Upper lobe of right lung (tissue), 1 donor: ENCODE measurements around the gene GLS. TPM values are rescaled to one million over a fixed set of nuclear protein-coding genes. Genes with fewer than 3 reads are reported as not detected.

Experiments
- ATAC-seq: fragments of 200-7000 bp; cut with Tn5 transposase; one replicate; pipeline ENCODE4 v1.9.1; 2020; ENCODE audit warnings: mild to moderate bottlenecking, moderate library complexity
- DNase-seq: peaks from one replicate; pipeline ENCODE4 v3.0.0-alpha.2; 2020
- H3K27ac ChIP-seq: fragments of 200-600 bp; one replicate; pipeline ENCODE4 v1.8.0; 2022
- H3K27me3 ChIP-seq: fragments of 200-600 bp; one replicate; pipeline ENCODE4 v1.8.0; 2022; ENCODE audit warnings: mild to moderate bottlenecking
- H3K36me3 ChIP-seq: fragments of 200-600 bp; one replicate; pipeline ENCODE4 v1.8.0; 2022
- H3K4me1 ChIP-seq: fragments of 200-600 bp; one replicate; pipeline ENCODE4 v1.8.0; 2022
- H3K4me3 ChIP-seq: fragments of 200-600 bp; one replicate; pipeline ENCODE4 v1.8.0; 2022; ENCODE audit warnings: mild to moderate bottlenecking
- H3K9me3 ChIP-seq: fragments of 200-600 bp; one replicate; pipeline ENCODE4 v1.8.0; 2022
- intact Hi-C: fragments of 100-400 bp; cut with DNase I; formaldehyde crosslinking; loops from one replicate; pipeline ENCODE4 v1.11.0; 2022
- total RNA-seq: library from RNA; stranded (reverse); fragmentation: NEBNext Ultra II Directional; extraction: Animal tissue kit (Norgen Biotek cat#: 25700); gene quantifications from one replicate; pipeline ENCODE4 v1.2.1, GENCODE V29; 2021
- TF ChIP-seq, protein P1 (sequence below): fragments of 200-600 bp; IDR thresholded peaks from one replicate; pipeline ENCODE4 v1.8.0; 2022; ENCODE audit warnings: antibody characterized with exemption
- donor health status: DM: no; HTN: yes; CAD: no; lungs with severe emphysema.

Gene GLS
- total RNA-seq, 1 donor from 2014 or later: 209 TPM

GRCh38 chr2:190981733-190982132 lies 101.1 kb downstream of the GLS start:
- Histone ChIP-seq H3K4me1 (peaks cover 21% of the 10 kb centered on the region), H3K9me3 (no peaks in the 10 kb centered on the region), H3K36me3 (peaks cover 98% of the 10 kb centered on the region), H3K27ac (no peak overlapping the region), H3K27me3 (no peaks in the 10 kb centered on the region), H3K4me3 (no peak overlapping the region)
- ATAC-seq (no peak), DNase-seq (no peak)
- intact Hi-C loops: loop anchor here (10.0 kb wide), 1 partner anchor 47 kb away; no protein-coding TSS in a partner anchor
- TF ChIP-seq, protein P1, sequence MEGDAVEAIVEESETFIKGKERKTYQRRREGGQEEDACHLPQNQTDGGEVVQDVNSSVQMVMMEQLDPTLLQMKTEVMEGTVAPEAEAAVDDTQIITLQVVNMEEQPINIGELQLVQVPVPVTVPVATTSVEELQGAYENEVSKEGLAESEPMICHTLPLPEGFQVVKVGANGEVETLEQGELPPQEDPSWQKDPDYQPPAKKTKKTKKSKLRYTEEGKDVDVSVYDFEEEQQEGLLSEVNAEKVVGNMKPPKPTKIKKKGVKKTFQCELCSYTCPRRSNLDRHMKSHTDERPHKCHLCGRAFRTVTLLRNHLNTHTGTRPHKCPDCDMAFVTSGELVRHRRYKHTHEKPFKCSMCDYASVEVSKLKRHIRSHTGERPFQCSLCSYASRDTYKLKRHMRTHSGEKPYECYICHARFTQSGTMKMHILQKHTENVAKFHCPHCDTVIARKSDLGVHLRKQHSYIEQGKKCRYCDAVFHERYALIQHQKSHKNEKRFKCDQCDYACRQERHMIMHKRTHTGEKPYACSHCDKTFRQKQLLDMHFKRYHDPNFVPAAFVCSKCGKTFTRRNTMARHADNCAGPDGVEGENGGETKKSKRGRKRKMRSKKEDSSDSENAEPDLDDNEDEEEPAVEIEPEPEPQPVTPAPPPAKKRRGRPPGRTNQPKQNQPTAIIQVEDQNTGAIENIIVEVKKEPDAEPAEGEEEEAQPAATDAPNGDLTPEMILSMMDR: no peak

- H3K4me3 ChIP-seq: no peak overlapping the region
- no peaks in the 10 kb centered on the region for H3K9me3 ChIP-seq
- no peak overlapping the region for H3K27ac ChIP-seq
- H3K36me3 ChIP-seq: peaks cover 98% of the 10 kb centered on the region
- H3K4me1 ChIP-seq: peaks cover 21% of the 10 kb centered on the region
- TF ChIP-seq, protein P1: no peak
- no peaks in the 10 kb centered on the region for H3K27me3 ChIP-seq
- DNase-seq (no peak), ATAC-seq (no peak)
- intact Hi-C loops: loop anchor here (10.0 kb wide), 1 partner anchor 48 kb away; no protein-coding TSS in a partner anchor
Measured at GRCh38 chr2:190982262-190983034, 101.8 kb downstream of the GLS start.

DNA sequence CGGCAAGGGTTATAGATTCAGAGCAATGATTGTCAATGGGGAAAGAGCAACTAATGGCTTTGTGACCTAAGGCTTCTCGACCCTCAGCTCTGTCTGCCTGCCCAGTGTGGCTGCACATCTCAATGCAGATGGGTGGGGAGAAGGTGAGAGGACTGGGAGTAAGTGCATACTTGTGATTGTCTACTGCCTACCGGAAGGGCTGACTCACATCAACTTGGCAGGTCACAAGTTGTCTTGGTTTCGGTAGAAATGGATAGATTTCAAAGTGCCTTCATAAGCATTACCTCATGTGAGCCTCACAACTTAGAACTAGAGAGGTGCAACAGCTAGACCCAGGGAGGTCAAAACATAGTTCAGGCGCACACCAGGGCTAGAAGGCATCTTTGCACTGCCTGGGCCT lies 104.0 kb downstream of the GLS start:
- no peaks in the 10 kb centered on the region for H3K9me3 ChIP-seq
- ATAC-seq: peak; percentile 15
- TF ChIP-seq, protein P1: no peak
- peaks cover 15% of the 10 kb centered on the region for H3K4me1 ChIP-seq
- intact Hi-C loops: loop anchor here (10.0 kb wide), 1 partner anchor 50 kb away; no protein-coding TSS in a partner anchor
- no peak for DNase-seq
- no peak overlapping the region for H3K4me3 ChIP-seq
- H3K36me3 ChIP-seq: peaks cover 98% of the 10 kb centered on the region
- no peaks in the 10 kb centered on the region for H3K27me3 ChIP-seq
- no peak overlapping the region for H3K27ac ChIP-seq

DNA sequence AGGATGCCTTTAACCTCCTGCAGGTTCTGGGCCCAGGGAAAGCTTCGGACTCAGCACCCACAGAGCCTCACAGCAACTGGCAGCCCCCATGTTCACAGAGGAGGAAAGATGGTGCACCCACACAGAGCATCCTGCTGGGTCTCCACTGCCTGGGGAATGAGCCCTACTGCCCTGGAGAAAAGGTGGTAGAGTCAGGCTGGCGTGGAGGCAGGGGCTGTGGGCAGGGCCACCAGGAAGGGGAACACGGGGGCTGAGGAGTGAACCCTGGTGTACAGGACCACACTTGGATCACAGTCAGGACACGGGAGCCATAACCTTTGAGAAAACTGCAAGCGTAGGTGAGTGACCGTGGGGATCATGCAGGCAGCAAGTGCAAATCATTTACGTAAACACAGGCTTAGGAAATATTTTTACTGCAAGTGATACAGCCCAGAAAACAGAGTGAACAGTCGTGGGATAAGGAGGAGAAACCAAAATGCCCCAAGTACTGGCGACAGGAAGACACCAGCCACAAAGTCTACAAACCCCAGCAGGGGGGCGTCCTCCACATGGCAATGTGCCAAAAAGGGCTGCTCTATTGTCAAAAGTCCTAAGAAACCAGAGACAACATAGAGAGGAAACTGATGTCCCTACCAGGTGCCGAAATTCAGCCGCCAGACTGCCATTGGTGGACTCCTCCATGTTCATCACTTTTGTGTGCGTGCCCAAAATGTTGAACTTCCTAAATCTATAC lies 105.8 kb downstream of the GLS start:
- no peak for DNase-seq
- H3K27me3 ChIP-seq: no peaks in the 10 kb centered on the region
- H3K9me3 ChIP-seq: no peaks in the 10 kb centered on the region
- H3K4me3 ChIP-seq: no peak overlapping the region
- H3K4me1 ChIP-seq: no peaks in the 10 kb centered on the region
- H3K36me3 ChIP-seq: peaks cover 100% of the 10 kb centered on the region
- H3K27ac ChIP-seq: no peak overlapping the region
- no peak for ATAC-seq
- TF ChIP-seq, protein P1: no peak
- intact Hi-C loops: loop anchor here (10.0 kb wide), 1 partner anchor 52 kb away; no protein-coding TSS in a partner anchor

DNA sequence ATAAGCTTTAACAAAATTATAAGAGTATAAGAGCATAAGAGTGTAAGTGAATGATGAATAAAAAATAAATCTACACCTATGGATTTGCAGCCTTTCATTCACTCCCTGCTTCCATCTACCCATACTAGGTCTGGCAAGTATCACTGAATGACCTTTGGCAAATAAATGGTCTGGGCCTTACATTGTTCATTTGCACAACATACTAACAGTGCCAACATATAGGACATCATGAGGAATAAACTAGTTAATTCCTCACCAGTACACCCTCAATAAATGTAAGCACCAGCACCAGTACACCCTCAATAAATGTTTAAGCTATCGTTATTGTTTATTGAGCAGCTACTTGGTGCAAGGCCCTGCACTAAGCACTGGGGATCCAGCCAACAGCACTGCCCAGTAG lies 106.5 kb downstream of the GLS start:
- TF ChIP-seq, protein P1: no peak
- no peak for DNase-seq
- Histone ChIP-seq H3K4me3 (no peak overlapping the region), H3K36me3 (peaks cover 100% of the 10 kb centered on the region), H3K4me1 (no peaks in the 10 kb centered on the region), H3K27ac (no peak overlapping the region), H3K9me3 (no peaks in the 10 kb centered on the region), H3K27me3 (no peaks in the 10 kb centered on the region)
- intact Hi-C loops: loop anchor here (10.0 kb wide), 1 partner anchor 52 kb away; no protein-coding TSS in a partner anchor
- no peak for ATAC-seq
